K562 (cell line): ENCODE measurements around the gene SLC8A2. TPM values are rescaled to one million over a fixed set of nuclear protein-coding genes. Genes with fewer than 3 reads are reported as not detected.
A peak's percentile ranks its signal among the peaks of the same experiment; 100 is the strongest.

ENCODE experiments used
- ATF7 ChIP-seq: fragments of 450-650 bp; IDR thresholded peaks from 2 replicates; pipeline ENCODE4 v1.7.1; 2014; ENCODE audit warnings: mild to moderate bottlenecking, moderate library complexity
- CBFA2T2 ChIP-seq: fragments of 450-650 bp; conservative IDR thresholded peaks from 2 replicates; pipeline ENCODE4 v1.6.1; 2017; ENCODE audit warnings: mild to moderate bottlenecking
- FOSL1 ChIP-seq: fragments of 200-800 bp; sonication (Bioruptor generic); conservative IDR thresholded peaks from 2 replicates; pipeline ENCODE4 v1.6.1; 2016; ENCODE audit warnings: missing genetic modification characterization, missing compliant biosample characterization
- HNRNPL ChIP-seq: fragments of 200-400 bp; formaldehyde crosslinking; IDR thresholded peaks from 2 replicates; pipeline ENCODE4 v1.6.1; 2017; ENCODE audit warnings: low read depth, mild to moderate bottlenecking, low read length
- KLF1 ChIP-seq: fragments of 450-650 bp; IDR thresholded peaks from 2 replicates; pipeline ENCODE4 v1.6.1; 2016; ENCODE audit warnings: missing genetic modification characterization, missing compliant biosample characterization
- MAZ ChIP-seq, 2 experiments: fragments of 450-650 bp in 1 of 2; sonication (generic) in 1 of 2; formaldehyde crosslinking; IDR thresholded peaks in 1 of 2; conservative IDR thresholded peaks in 1 of 2; 2 replicates each; pipeline versions ENCODE4 v1.4.0 to v1.5.0; 2020; ENCODE audit warnings: mild to moderate bottlenecking in 1 of 2, missing genetic modification reagents in 1 of 2
- MCM5 ChIP-seq: fragments of 450-650 bp; IDR thresholded peaks from 2 replicates; pipeline ENCODE4 v1.6.1; 2016; ENCODE audit warnings: low read depth
- MTA3 ChIP-seq: fragments of 450-650 bp; formaldehyde crosslinking; IDR thresholded peaks from 2 replicates; pipeline ENCODE4 v1.6.1; 2017; ENCODE audit warnings: mild to moderate bottlenecking, borderline replicate concordance
- NELFE ChIP-seq: IDR thresholded peaks from 2 replicates; pipeline ENCODE4 v1.6.1; 2011; ENCODE audit warnings: mild to moderate bottlenecking; ENCODE audit not compliant: insufficient read depth, insufficient read length
- RAD21 ChIP-seq, 2 experiments: fragments of 250-450 bp in 1 of 2; fragments of 450-650 bp in 1 of 2; sonication (Bioruptor Pico) in 1 of 2; formaldehyde crosslinking in 1 of 2; IDR thresholded peaks in 1 of 2; conservative IDR thresholded peaks in 1 of 2; 2 replicates each; pipeline versions ENCODE4 v1.4.0 to v1.8.0; 2020 to 2022; ENCODE audit warnings: mild to moderate bottlenecking in 2 of 2, moderate library complexity in 1 of 2
- RB1 ChIP-seq: fragments of 450-650 bp; IDR thresholded peaks from 2 replicates; pipeline ENCODE4 v1.6.1; 2017; ENCODE audit warnings: low read depth, mild to moderate bottlenecking
- RBM25 ChIP-seq: fragments of 200-400 bp; formaldehyde crosslinking; IDR thresholded peaks from 2 replicates; pipeline ENCODE4 v1.6.1; 2018; ENCODE audit warnings: low read length, low read depth, moderate library complexity; ENCODE audit not compliant: severe bottlenecking
- RNF2 ChIP-seq: sonication (generic); IDR thresholded peaks from 2 replicates; pipeline ENCODE4 v1.6.1; 2016
- SREBF2 ChIP-seq: sonication (generic); formaldehyde crosslinking; IDR thresholded peaks from 2 replicates; pipeline ENCODE4 v1.4.0; 2020; ENCODE audit warnings: mild to moderate bottlenecking, missing genetic modification reagents
- TCF3 ChIP-seq: sonication (generic); formaldehyde crosslinking; IDR thresholded peaks from 2 replicates; pipeline ENCODE4 v1.4.0; 2020; ENCODE audit warnings: mild to moderate bottlenecking, missing genetic modification reagents
- TOE1 ChIP-seq, 2 experiments: fragments of 450-650 bp in 1 of 2; sonication (generic) in 1 of 2; formaldehyde crosslinking in 1 of 2; IDR thresholded peaks; 2 replicates each; pipeline versions ENCODE4 v1.7.1 to v1.8.0; 2016 to 2022; ENCODE audit warnings: borderline replicate concordance in 2 of 2, mild to moderate bottlenecking in 2 of 2, antibody characterized with exemption in 1 of 2, inconsistent platforms in 1 of 2, low read depth in 1 of 2, missing genetic modification reagents in 1 of 2, moderate library complexity in 1 of 2
- TRIM28 ChIP-seq: fragments of 450-650 bp; IDR thresholded peaks from 2 replicates; pipeline ENCODE4 v1.6.1; 2017
- U2AF1 ChIP-seq: fragments of 200-400 bp; formaldehyde crosslinking; optimal IDR thresholded peaks from 2 replicates; pipeline ENCODE3; 2017; ENCODE audit warnings: mild to moderate bottlenecking, low read depth, low read length, moderate library complexity
- ZNF140 ChIP-seq: fragments of 250-450 bp; sonication (Bioruptor Pico); IDR thresholded peaks from 2 replicates; pipeline ENCODE4 v1.8.0; 2021; ENCODE audit warnings: moderate library complexity, mild to moderate bottlenecking, inconsistent platforms
- ZNF584 ChIP-seq: fragments of 200-800 bp; sonication (Bioruptor generic); IDR thresholded peaks from 2 replicates; pipeline ENCODE4 v1.6.1; 2016; ENCODE audit warnings: low read depth, mild to moderate bottlenecking, missing genetic modification characterization, missing compliant biosample characterization
- polyA plus RNA-seq, 8 experiments: library from polyadenylated mRNA; depleted of rRNA in 4 of 8; stranded (reverse) in 5 of 8; unstranded in 3 of 8; fragments of >200 nt; fragmentation: Nextera tagmentation in 2 of 8; fragmentation: Illumina TruSeq in 1 of 8; extraction: Ambion mirVana in 2 of 8; extraction: Trizol in 1 of 8; gene quantifications; 2 replicates each; pipeline versions ENCODE4 v1.2.1 to v1.2.3, GENCODE V29; 2011 to 2014; ENCODE audit warnings: inconsistent platforms in 1 of 8, missing spikeins in 1 of 8
- total RNA-seq, 7 experiments: library from RNA; depleted of rRNA in 6 of 7; stranded (reverse); fragments of >200 nt in 6 of 7; fragmentation: Illumina TruSeq in 2 of 7; extraction: Trizol in 2 of 7; gene quantifications; 2 replicates each; pipeline versions ENCODE4 v1.2.1 to v1.2.3, GENCODE V29; 2011 to 2021; ENCODE audit warnings: low replicate concordance in 1 of 7
- TF ChIP-seq, protein P1 (sequence below): fragments of 250-450 bp; sonication (Bioruptor Pico); IDR thresholded peaks from 2 replicates; pipeline ENCODE4 v1.4.0; 2020; ENCODE audit warnings: borderline replicate concordance
- TF ChIP-seq, protein P2 (sequence below): fragments of 450-650 bp; IDR thresholded peaks from 2 replicates; pipeline ENCODE4 v1.6.1; 2016; ENCODE audit warnings: antibody characterized with exemption
- TF ChIP-seq, protein P3 (sequence below), 3 experiments: IDR thresholded peaks in 2 of 3; conservative IDR thresholded peaks in 1 of 3; 2 replicates each; pipeline ENCODE4 v1.5.1; 2011 to 2012; ENCODE audit warnings: low read length in 3 of 3, mild to moderate bottlenecking in 3 of 3, control low read depth in 2 of 3, improper control_type of control experiment in 1 of 3, inconsistent platforms in 1 of 3, low read depth in 1 of 3, mixed read lengths in 1 of 3, moderate library complexity in 1 of 3; ENCODE audit not compliant: insufficient read depth in 2 of 3
- TF ChIP-seq, protein P4 (sequence below): fragments of 250-450 bp; sonication (Bioruptor Pico); IDR thresholded peaks from 2 replicates; pipeline ENCODE4 v1.9.0; 2021; ENCODE audit warnings: mild to moderate bottlenecking

The SLC8A2 gene
- total and polyA plus RNA-seq, 9 of the 15 experiments (the other 6 are each of a cell fraction or from before 2014, with no cell fraction given) = 0.07 to 0.66 (median 0.24) TPM; not detected in 3

DNA sequence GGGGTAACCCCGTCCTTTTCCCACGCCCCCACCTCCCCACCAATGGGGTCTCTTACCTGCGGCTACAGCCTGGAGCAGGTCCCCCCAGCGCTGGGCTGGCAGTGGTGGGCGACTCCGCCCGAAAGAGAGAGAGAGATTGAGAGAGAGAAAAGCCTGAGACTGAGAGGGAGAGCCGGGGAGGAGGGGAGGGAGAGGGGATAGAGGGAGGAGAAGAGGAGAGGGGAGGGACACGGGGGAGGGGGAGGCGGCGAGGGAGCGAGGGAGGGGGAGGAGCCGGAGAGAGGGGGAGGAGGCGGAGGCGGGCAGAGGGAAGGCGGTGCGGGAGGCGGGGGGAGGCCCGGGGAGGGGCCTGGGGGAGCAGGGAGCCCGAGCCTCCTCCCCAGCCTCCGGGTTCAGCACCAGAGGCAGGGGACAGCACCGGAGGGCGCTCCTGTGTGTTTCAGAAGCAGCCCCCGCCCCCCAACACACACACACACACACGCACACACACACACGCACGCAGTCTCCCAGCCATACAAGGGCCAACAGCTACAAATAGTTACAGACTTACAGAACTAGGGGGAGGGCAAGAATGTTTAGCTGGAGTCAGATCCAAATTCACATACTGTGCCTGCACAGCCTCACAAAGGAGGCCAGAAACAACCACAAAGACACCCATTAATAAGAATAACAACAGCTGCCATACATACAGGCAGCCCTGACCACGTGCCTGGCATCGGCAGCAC is at the start of gene SLC8A2 (continued):
- TF ChIP-seq MCM5 (no peak), ZNF140 (CRISPR knock-in tag) (no peak), HNRNPL (no peak), RAD21 (CRISPR knock-in tag; conservative IDR thresholded peaks at IDR 0.05 in 1 of 2, IDR thresholded peaks at IDR 0.05 in 1 of 2) (no peak), NELFE (no peak), CBFA2T2 (no peak), MAZ (CRISPR knock-in tag; conservative IDR thresholded peaks at IDR 0.05 in 1 of 2, IDR thresholded peaks at IDR 0.05 in 1 of 2) (peak; percentile 87 to 95), SREBF2 (CRISPR knock-in tag) (no peak), FOSL1 (tag) (no peak), RNF2 (no peak), ZNF584 (CRISPR knock-in tag) (no peak), KLF1 (tag) (no peak), RBM25 (no peak), ATF7 (no peak), RB1 (peak; percentile 65), TOE1 (IDR thresholded peaks at IDR 0.05; ENCODE audit: borderline replicate concordance) (peak; percentile 45; the same call in 1 of the 2 replicates), TOE1 (CRISPR knock-in tag; IDR thresholded peaks at IDR 0.05; ENCODE audit: borderline replicate concordance, low read depth) (no peak), U2AF1 (no peak), TCF3 (CRISPR knock-in tag) (0 out of 2 replicates have a peak, but pooled peaks have one; percentile 11), TRIM28 (no peak), MTA3 (no peak)
- TF ChIP-seq, protein P1, sequence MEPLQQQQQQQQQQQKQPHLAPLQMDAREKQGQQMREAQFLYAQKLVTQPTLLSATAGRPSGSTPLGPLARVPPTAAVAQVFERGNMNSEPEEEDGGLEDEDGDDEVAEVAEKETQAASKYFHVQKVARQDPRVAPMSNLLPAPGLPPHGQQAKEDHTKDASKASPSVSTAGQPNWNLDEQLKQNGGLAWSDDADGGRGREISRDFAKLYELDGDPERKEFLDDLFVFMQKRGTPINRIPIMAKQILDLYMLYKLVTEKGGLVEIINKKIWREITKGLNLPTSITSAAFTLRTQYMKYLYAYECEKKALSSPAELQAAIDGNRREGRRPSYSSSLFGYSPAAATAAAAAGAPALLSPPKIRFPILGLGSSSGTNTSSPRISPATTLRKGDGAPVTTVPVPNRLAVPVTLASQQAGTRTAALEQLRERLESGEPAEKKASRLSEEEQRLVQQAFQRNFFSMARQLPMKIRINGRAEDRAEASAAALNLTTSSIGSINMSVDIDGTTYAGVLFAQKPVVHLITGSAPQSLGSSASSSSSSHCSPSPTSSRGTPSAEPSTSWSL (CRISPR knock-in tag) = no peak
- TF ChIP-seq, protein P2, sequence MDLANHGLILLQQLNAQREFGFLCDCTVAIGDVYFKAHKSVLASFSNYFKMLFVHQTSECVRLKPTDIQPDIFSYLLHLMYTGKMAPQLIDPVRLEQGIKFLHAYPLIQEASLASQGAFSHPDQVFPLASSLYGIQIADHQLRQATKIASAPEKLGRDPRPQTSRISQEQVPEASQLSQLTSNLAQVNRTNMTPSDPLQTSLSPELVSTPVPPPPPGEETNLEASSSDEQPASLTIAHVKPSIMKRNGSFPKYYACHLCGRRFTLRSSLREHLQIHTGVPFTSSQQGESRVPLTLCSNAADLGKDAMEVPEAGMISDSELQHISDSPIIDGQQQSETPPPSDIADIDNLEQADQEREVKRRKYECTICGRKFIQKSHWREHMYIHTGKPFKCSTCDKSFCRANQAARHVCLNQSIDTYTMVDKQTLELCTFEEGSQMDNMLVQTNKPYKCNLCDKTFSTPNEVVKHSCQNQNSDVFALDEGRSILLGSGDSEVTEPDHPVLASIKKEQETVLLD = 0 out of 2 replicates have a peak, but pooled peaks have one; percentile 29
- TF ChIP-seq, protein P3, sequence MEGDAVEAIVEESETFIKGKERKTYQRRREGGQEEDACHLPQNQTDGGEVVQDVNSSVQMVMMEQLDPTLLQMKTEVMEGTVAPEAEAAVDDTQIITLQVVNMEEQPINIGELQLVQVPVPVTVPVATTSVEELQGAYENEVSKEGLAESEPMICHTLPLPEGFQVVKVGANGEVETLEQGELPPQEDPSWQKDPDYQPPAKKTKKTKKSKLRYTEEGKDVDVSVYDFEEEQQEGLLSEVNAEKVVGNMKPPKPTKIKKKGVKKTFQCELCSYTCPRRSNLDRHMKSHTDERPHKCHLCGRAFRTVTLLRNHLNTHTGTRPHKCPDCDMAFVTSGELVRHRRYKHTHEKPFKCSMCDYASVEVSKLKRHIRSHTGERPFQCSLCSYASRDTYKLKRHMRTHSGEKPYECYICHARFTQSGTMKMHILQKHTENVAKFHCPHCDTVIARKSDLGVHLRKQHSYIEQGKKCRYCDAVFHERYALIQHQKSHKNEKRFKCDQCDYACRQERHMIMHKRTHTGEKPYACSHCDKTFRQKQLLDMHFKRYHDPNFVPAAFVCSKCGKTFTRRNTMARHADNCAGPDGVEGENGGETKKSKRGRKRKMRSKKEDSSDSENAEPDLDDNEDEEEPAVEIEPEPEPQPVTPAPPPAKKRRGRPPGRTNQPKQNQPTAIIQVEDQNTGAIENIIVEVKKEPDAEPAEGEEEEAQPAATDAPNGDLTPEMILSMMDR (IDR thresholded peaks at IDR 0.05 in 2 of 3, conservative IDR thresholded peaks at IDR 0.05 in 1 of 3; ENCODE audit: insufficient read depth in 2 of 3, low read depth in 1 of 3, low read length in 3 of 3) = 0 out of 6 replicates have a peak, but pooled peaks of 1 of the 3 experiments have one; percentile 3
- TF ChIP-seq, protein P4, sequence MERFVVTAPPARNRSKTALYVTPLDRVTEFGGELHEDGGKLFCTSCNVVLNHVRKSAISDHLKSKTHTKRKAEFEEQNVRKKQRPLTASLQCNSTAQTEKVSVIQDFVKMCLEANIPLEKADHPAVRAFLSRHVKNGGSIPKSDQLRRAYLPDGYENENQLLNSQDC (CRISPR knock-in tag) = no peak
